Keratinocyte (primary cell): Measurements from ENCODE around the gene NUCKS1. TPM values are rescaled to one million over a fixed set of nuclear protein-coding genes. Genes with fewer than 3 reads are reported as not detected.

Source experiments
- DNase-seq: peaks from one replicate; pipeline ENCODE4 v3.0.0-alpha.2; 2011; ENCODE audit warnings: low read depth, missing footprints, low spot score
- FAIRE-seq: peaks from 2 replicates; lab custom pipeline; 2011; peaks lifted over from hg19 to GRCh38; lab: Jason Lieb, UNC
- H2AFZ ChIP-seq: 2 replicates; pipeline ENCODE4 v1.6.0; 2012; ENCODE audit warnings: low read length, control low read depth, inconsistent platforms; ENCODE audit not compliant: control insufficient read depth
- H3K27ac ChIP-seq: 2 replicates; pipeline ENCODE4 v1.5.1; 2011; ENCODE audit warnings: low read length; ENCODE audit not compliant: control insufficient read depth, insufficient read depth
- H3K27me3 ChIP-seq: 3 replicates; pipeline ENCODE4 v1.6.0; 2011; ENCODE audit warnings: low read length; ENCODE audit not compliant: control insufficient read depth, insufficient read depth; ENCODE audit errors: extremely low read depth
- H3K36me3 ChIP-seq, 2 experiments: 2 replicates in 1 of 2; 3 replicates in 1 of 2; pipeline ENCODE4 v1.5.1; 2011; ENCODE audit warnings: low read length in 2 of 2, mild to moderate bottlenecking in 1 of 2; ENCODE audit not compliant: control insufficient read depth in 2 of 2, insufficient read depth in 2 of 2; ENCODE audit errors: extremely low read depth in 1 of 2
- H3K4me1 ChIP-seq: 3 replicates; pipeline ENCODE4 v1.5.1; 2011; ENCODE audit warnings: low read length; ENCODE audit not compliant: control insufficient read depth, insufficient read depth; ENCODE audit errors: extremely low read depth
- H3K4me2 ChIP-seq: 3 replicates; pipeline ENCODE4 v1.6.0; 2011; ENCODE audit warnings: low read depth, low read length; ENCODE audit not compliant: control insufficient read depth, insufficient read depth; ENCODE audit errors: extremely low read depth
- H3K4me3 ChIP-seq, 3 experiments: fragments of 200-600 bp in 1 of 3; sonication (generic) in 1 of 3; 2 replicates in 2 of 3; 3 replicates in 1 of 3; pipeline ENCODE4 v1.5.1; 2011 to 2016; ENCODE audit warnings: low read length in 3 of 3, mild to moderate bottlenecking in 3 of 3, control low read depth in 2 of 3, inconsistent platforms in 1 of 3, low read depth in 1 of 3, mixed read lengths in 1 of 3, mixed run types in 1 of 3, moderate library complexity in 1 of 3; ENCODE audit not compliant: control insufficient read depth in 2 of 3, insufficient read depth in 2 of 3; ENCODE audit errors: extremely low read depth in 1 of 3
- H3K79me2 ChIP-seq: 2 replicates; pipeline ENCODE4 v1.6.0; 2012; ENCODE audit warnings: low read length; ENCODE audit not compliant: control insufficient read depth, insufficient read depth
- H3K9ac ChIP-seq: 3 replicates; pipeline ENCODE4 v1.6.0; 2011; ENCODE audit warnings: low read length; ENCODE audit not compliant: control insufficient read depth, insufficient read depth; ENCODE audit errors: extremely low read depth
- H3K9me1 ChIP-seq: 3 replicates; pipeline ENCODE4 v1.6.0; 2011; ENCODE audit warnings: low read length; ENCODE audit not compliant: control insufficient read depth, insufficient read depth; ENCODE audit errors: extremely low read depth
- H3K9me3 ChIP-seq: 2 replicates; pipeline ENCODE4 v1.5.1; 2012; ENCODE audit warnings: low read depth, low read length; ENCODE audit not compliant: control insufficient read depth
- H4K20me1 ChIP-seq: 3 replicates; pipeline ENCODE4 v1.6.0; 2011; ENCODE audit warnings: low read length; ENCODE audit not compliant: control insufficient read depth, insufficient read depth; ENCODE audit errors: extremely low read depth
- CTCF ChIP-seq, 3 experiments: IDR thresholded peaks in 1 of 3; conservative IDR thresholded peaks in 1 of 3; optimal IDR thresholded peaks in 1 of 3; 2 replicates in 2 of 3; 3 replicates in 1 of 3; pipeline versions ENCODE3 to v1.5.1; 2011; ENCODE audit warnings: low read length in 3 of 3, mild to moderate bottlenecking in 3 of 3, moderate library complexity in 2 of 3, control low read depth in 1 of 3, inconsistent platforms in 1 of 3; ENCODE audit not compliant: insufficient read depth in 2 of 3; ENCODE audit errors: extremely low read depth in 1 of 3
- EZH2 ChIP-seq: IDR thresholded peaks from one replicate; pipeline ENCODE4 v1.6.1; 2012; ENCODE audit warnings: inconsistent platforms, mild to moderate bottlenecking, low read length, moderate library complexity
- dilution Hi-C: fragments of 300-500 bp; cut with MboI; formaldehyde crosslinking; loops from one replicate; pipeline ENCODE4 v1.7.0; 2020; ENCODE audit warnings: low sequenced_read_pairs; ENCODE audit not compliant: extremely low pct_ligation_motif_present
- polyA plus RNA-seq, 5 experiments: library from polyadenylated mRNA; depleted of rRNA in 3 of 5; stranded (reverse) in 3 of 5; stranded (forward) in 1 of 5; unstranded in 1 of 5; fragments of >200 nt; gene quantifications; 1 replicate in 1 of 5; 2 replicates in 3 of 5; 3 replicates in 1 of 5; pipeline versions ENCODE4 v1.2.1 to v1.2.3, GENCODE V29; 2011 to 2012; ENCODE audit warnings: missing spikeins in 2 of 5, low read depth in 1 of 5, low replicate concordance in 1 of 5

The NUCKS1 gene
- polyA plus RNA-seq, 1 donor (not counting 4 experiments of a cell fraction or from before 2014, with no cell fraction given): 71.6 TPM

GRCh38 chr1:205783904-205784303 lies 33.9 kb upstream of the NUCKS1 start:
- dilution Hi-C loops: no loop called here
- DNase-seq (no peak), FAIRE-seq (no peak)
- Histone ChIP-seq H3K9me1 (no peaks in the 10 kb centered on the region), H3K79me2 (no peaks in the 10 kb centered on the region), H3K27ac (no peak overlapping the region), H3K9ac (no peak overlapping the region), H3K4me3 (no peak overlapping the region), H3K9me3 (no peaks in the 10 kb centered on the region), H3K4me2 (no peak overlapping the region), H3K27me3 (no peaks in the 10 kb centered on the region), H3K4me1 (no peaks in the 10 kb centered on the region), H4K20me1 (no peaks in the 10 kb centered on the region), H3K36me3 (no peaks in the 10 kb centered on the region), H2AFZ (no peak overlapping the region)
- no peak for TF ChIP-seq EZH2
- no peak for TF ChIP-seq CTCF (optimal IDR thresholded peaks at IDR 0.05 in 1 of 3, IDR thresholded peaks at IDR 0.05 in 1 of 3, conservative IDR thresholded peaks at IDR 0.05 in 1 of 3; ENCODE audit: extremely low read depth in 1 of 3, insufficient read depth in 2 of 3, low read length in 3 of 3)

GRCh38 chr1:205783433-205783795 lies 33.4 kb upstream of the NUCKS1 start:
- DNase-seq (no peak), FAIRE-seq (no peak)
- H2AFZ ChIP-seq: no peak overlapping the region
- H3K4me2 ChIP-seq: no peak overlapping the region
- H3K79me2 ChIP-seq: no peaks in the 10 kb centered on the region
- H3K9me1 ChIP-seq: no peaks in the 10 kb centered on the region
- H3K36me3 ChIP-seq: no peaks in the 10 kb centered on the region
- no peaks in the 10 kb centered on the region for H3K27me3 ChIP-seq
- dilution Hi-C loops: no loop called here
- H3K27ac ChIP-seq: no peak overlapping the region
- no peaks in the 10 kb centered on the region for H4K20me1 ChIP-seq
- H3K4me3 ChIP-seq: no peak overlapping the region
- H3K4me1 ChIP-seq: no peaks in the 10 kb centered on the region
- TF ChIP-seq EZH2 (no peak), CTCF (optimal IDR thresholded peaks at IDR 0.05 in 1 of 3, IDR thresholded peaks at IDR 0.05 in 1 of 3, conservative IDR thresholded peaks at IDR 0.05 in 1 of 3; ENCODE audit: extremely low read depth in 1 of 3, insufficient read depth in 2 of 3, low read length in 3 of 3) (no peak)
- H3K9ac ChIP-seq: no peak overlapping the region
- no peaks in the 10 kb centered on the region for H3K9me3 ChIP-seq
